Neural progenitor cell (in vitro differentiated cells): ENCODE results near the gene FCF1. TPM values are rescaled to one million over a fixed set of nuclear protein-coding genes. Genes with fewer than 3 reads are reported as not detected.

Experiments
- DNase-seq: peaks from one replicate; pipeline ENCODE4 v3.0.0-alpha.2; 2016; ENCODE audit warnings: low spot score
- H2AFZ ChIP-seq: fragments of 200-600 bp; sonication (generic); replicated peaks from 2 replicates; pipeline ENCODE4 v1.6.1; 2016; ENCODE audit warnings: antibody characterized with exemption
- H3F3A ChIP-seq: fragments of 200-600 bp; sonication (generic); 2 replicates; pipeline ENCODE4 v1.6.1; 2016; ENCODE audit warnings: antibody characterized with exemption, low read depth
- H3K27ac ChIP-seq: fragments of 200-600 bp; sonication (generic); 2 replicates; pipeline ENCODE4 v1.5.1; 2016; ENCODE audit warnings: mild to moderate bottlenecking
- H3K27me3 ChIP-seq: fragments of 200-600 bp; sonication (generic); 2 replicates; pipeline ENCODE4 v1.6.1; 2016; ENCODE audit warnings: mild to moderate bottlenecking, moderate library complexity
- H3K36me3 ChIP-seq: fragments of 200-600 bp; sonication (generic); 2 replicates; pipeline ENCODE4 v1.5.1; 2016
- H3K4me1 ChIP-seq: fragments of 200-600 bp; sonication (generic); 2 replicates; pipeline ENCODE4 v1.6.1; 2016; ENCODE audit warnings: mixed run types
- H3K4me2 ChIP-seq: fragments of 200-600 bp; sonication (generic); 2 replicates; pipeline ENCODE4 v1.6.1; 2016
- H3K4me3 ChIP-seq: fragments of 200-600 bp; sonication (generic); 2 replicates; pipeline ENCODE4 v1.5.1; 2016
- H3K79me2 ChIP-seq: fragments of 200-600 bp; sonication (generic); 2 replicates; pipeline ENCODE4 v1.6.1; 2016; ENCODE audit warnings: low read depth
- H3K9ac ChIP-seq: fragments of 200-600 bp; sonication (generic); 2 replicates; pipeline ENCODE4 v1.6.1; 2016
- H3K9me3 ChIP-seq: fragments of 200-600 bp; sonication (generic); 2 replicates; pipeline ENCODE4 v1.5.1; 2016; ENCODE audit warnings: low read depth
- H4K20me1 ChIP-seq: fragments of 200-600 bp; sonication (generic); 2 replicates; pipeline ENCODE4 v1.6.1; 2016; ENCODE audit warnings: low read depth
- H3K27ac Mint-ChIP-seq: 3 replicates; pipeline ENCODE4 v1.8.0; 2021; ENCODE audit warnings: mixed read lengths
- H3K27me3 Mint-ChIP-seq: 2 replicates; pipeline ENCODE4 v1.8.0; 2022; ENCODE audit warnings: low read depth, mild to moderate bottlenecking, inconsistent platforms, moderate library complexity, mixed read lengths; ENCODE audit not compliant: insufficient read depth
- H3K36me3 Mint-ChIP-seq: 3 replicates; pipeline ENCODE4 v1.8.0; 2021; ENCODE audit warnings: mixed read lengths
- H3K4me1 Mint-ChIP-seq: 3 replicates; pipeline ENCODE4 v1.8.0; 2021; ENCODE audit warnings: mixed read lengths
- H3K4me3 Mint-ChIP-seq: 3 replicates; pipeline ENCODE4 v1.8.0; 2021; ENCODE audit warnings: mild to moderate bottlenecking, moderate library complexity, mixed read lengths
- H3K9me3 Mint-ChIP-seq: 3 replicates; pipeline ENCODE4 v1.8.0; 2020; ENCODE audit warnings: mixed read lengths
- CTCF ChIP-seq: fragments of 200-600 bp; sonication (generic); IDR thresholded peaks from 2 replicates; pipeline ENCODE4 v1.5.1; 2017; ENCODE audit warnings: antibody characterized with exemption, mild to moderate bottlenecking
- EZH2 ChIP-seq: fragments of 200-600 bp; sonication (generic); IDR thresholded peaks from 2 replicates; pipeline ENCODE4 v1.6.1; 2017; ENCODE audit warnings: antibody characterized with exemption, mild to moderate bottlenecking, moderate library complexity
- EZH2phosphoT487 ChIP-seq: fragments of 200-600 bp; sonication (generic); IDR thresholded peaks from 2 replicates; pipeline ENCODE4 v1.6.1; 2017; ENCODE audit warnings: antibody characterized with exemption
- total RNA-seq: library from RNA; depleted of rRNA; stranded (reverse); fragments of >200 nt; gene quantifications from 2 replicates; pipeline ENCODE4 v1.2.3, GENCODE V29; 2015; ENCODE audit warnings: low replicate concordance

The FCF1 gene
- 41.7 and 96.1 TPM in 2 replicates for total RNA-seq

- no peaks in the 10 kb centered on the region for H3K27me3 ChIP-seq
- H3K9me3 Mint-ChIP-seq, result no peaks in the 10 kb centered on the region
Observed at GRCh38 chr14:74712499-74713394, at the start of gene FCF1, which contains the start of gene AREL1. Gene FCF1 (plus strand): TSS chr14:74713144. CDS start chr14:74713198, 54 bp downstream. Gene AREL1 (minus strand): TSS chr14:74713080. CDS start chr14:74685615, 27,465 bp downstream.

GRCh38 chr14:74663884-74664283 is 49.1 kb upstream of the FCF1 start:
- Histone ChIP-seq H3K4me2 (no peak overlapping the region), H3K4me1 (no peaks in the 10 kb centered on the region), H3K9ac (no peak overlapping the region), H3K27me3 (no peaks in the 10 kb centered on the region), H3K79me2 (no peaks in the 10 kb centered on the region), H3K36me3 (peaks cover 5% of the 10 kb centered on the region), H3F3A (no peaks in the 10 kb centered on the region), H2AFZ (no peak overlapping the region), H3K9me3 (no peaks in the 10 kb centered on the region), H3K27ac (no peak overlapping the region), H4K20me1 (no peaks in the 10 kb centered on the region), H3K4me3 (no peak overlapping the region)
- no peak for TF ChIP-seq CTCF
- TF ChIP-seq EZH2phosphoT487, result no peak
- TF ChIP-seq EZH2, result no peak
- H3K4me1 Mint-ChIP-seq, result no peaks in the 10 kb centered on the region
- H3K36me3 Mint-ChIP-seq, result peaks cover 10% of the 10 kb centered on the region
- DNase-seq, result no peak
- H3K27me3 Mint-ChIP-seq, result no peaks in the 10 kb centered on the region
- H3K9me3 Mint-ChIP-seq, result no peaks in the 10 kb centered on the region
- no peak overlapping the region for H3K4me3 Mint-ChIP-seq
- no peak overlapping the region for H3K27ac Mint-ChIP-seq

More at GRCh38 chr14:74712499-74713394, at the start of gene FCF1, which contains the start of gene AREL1:
- Histone ChIP-seq H3K9ac (peak within 1 kb of the TSS; percentile 94), H3K27ac (no peak within 1 kb of the TSS), H3K4me1 (peaks cover 9% of the 10 kb centered on the region), H3K4me2 (peak within 1 kb of the TSS; percentile 86), H3K79me2 (peaks cover 68% of the 10 kb centered on the region), H3K4me3 (peak within 1 kb of the TSS; percentile 94), H3F3A (no peaks in the 10 kb centered on the region), H3K36me3 (peaks cover 7% of the 10 kb centered on the region), H3K9me3 (no peaks in the 10 kb centered on the region), H2AFZ (peak within 1 kb of the TSS; percentile 97), H4K20me1 (peaks cover 14% of the 10 kb centered on the region)
- H3K27ac Mint-ChIP-seq, result peak within 1 kb of the TSS; percentile 70
- H3K4me1 Mint-ChIP-seq, result peaks cover 21% of the 10 kb centered on the region
- peak; percentile 94 for DNase-seq
- no peak for TF ChIP-seq EZH2phosphoT487
- no peak for TF ChIP-seq EZH2
- no peaks in the 10 kb centered on the region for H3K27me3 Mint-ChIP-seq
- no peaks in the 10 kb centered on the region for H3K36me3 Mint-ChIP-seq
- peak within 1 kb of the TSS; percentile 97 for H3K4me3 Mint-ChIP-seq

GRCh38 chr14:74664717-74665116 is 48.2 kb upstream of the FCF1 start:
- Mint-ChIP-seq H3K4me1 (no peaks in the 10 kb centered on the region), H3K9me3 (no peaks in the 10 kb centered on the region), H3K4me3 (no peak overlapping the region)

More at GRCh38 chr14:74664717-74665116, 48.2 kb upstream of the FCF1 start:
- no peak overlapping the region for H3K4me2 ChIP-seq
- H3K79me2 ChIP-seq, result no peaks in the 10 kb centered on the region
- peaks cover 13% of the 10 kb centered on the region for H3K36me3 Mint-ChIP-seq
- no peak for TF ChIP-seq CTCF
- no peak for TF ChIP-seq EZH2phosphoT487
- TF ChIP-seq EZH2, result no peak
- H4K20me1 ChIP-seq, result no peaks in the 10 kb centered on the region
- H2AFZ ChIP-seq, result no peak overlapping the region
- H3K9me3 ChIP-seq, result no peaks in the 10 kb centered on the region
- no peak overlapping the region for H3K4me3 ChIP-seq
- no peaks in the 10 kb centered on the region for H3F3A ChIP-seq
- no peaks in the 10 kb centered on the region for H3K4me1 ChIP-seq
- H3K9ac ChIP-seq, result no peak overlapping the region
- no peaks in the 10 kb centered on the region for H3K27me3 Mint-ChIP-seq
- H3K36me3 ChIP-seq, result peaks cover 5% of the 10 kb centered on the region
- no peak overlapping the region for H3K27ac Mint-ChIP-seq
- no peak for DNase-seq
- H3K27ac ChIP-seq, result no peak overlapping the region
- no peaks in the 10 kb centered on the region for H3K27me3 ChIP-seq
